ENCODE data around the gene ZBTB8B.

The ZBTB8B gene

DNA sequence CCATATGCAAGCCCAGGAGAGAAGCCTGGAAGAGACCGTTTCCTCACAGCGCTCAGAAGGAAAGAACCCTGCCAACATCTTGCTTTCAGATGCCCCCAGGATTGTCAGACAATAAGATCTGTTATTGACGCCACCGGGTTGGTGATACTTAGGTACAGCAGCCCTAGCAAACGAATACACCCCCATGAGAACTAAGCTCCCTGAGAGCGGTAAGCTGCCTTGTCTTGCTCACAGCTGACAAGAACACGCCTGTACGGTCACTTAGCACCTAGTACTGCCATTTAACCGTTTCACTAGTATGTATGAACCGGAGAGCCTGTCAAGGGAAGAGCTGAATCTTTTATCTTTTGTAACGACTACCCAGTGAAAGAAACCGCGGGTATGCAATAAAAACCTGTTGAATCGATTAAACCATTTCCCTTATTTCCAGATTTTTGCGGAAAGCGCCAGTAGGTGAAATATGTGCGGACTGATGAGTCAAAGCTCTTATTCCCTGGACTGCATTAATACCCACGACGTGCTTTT, 619 bp upstream of the ZBTB8B start:
- TF ChIP-seq CTCF (conservative IDR thresholded peaks at IDR 0.05; ENCODE audit: low read depth, low read length), result no peak
- peak overlapping the region; percentile 62 for H3K4me3 ChIP-seq (ENCODE audit: low read depth, low read length)
- DNase-seq (ENCODE audit: low read depth), result peak; percentile 23

DNA sequence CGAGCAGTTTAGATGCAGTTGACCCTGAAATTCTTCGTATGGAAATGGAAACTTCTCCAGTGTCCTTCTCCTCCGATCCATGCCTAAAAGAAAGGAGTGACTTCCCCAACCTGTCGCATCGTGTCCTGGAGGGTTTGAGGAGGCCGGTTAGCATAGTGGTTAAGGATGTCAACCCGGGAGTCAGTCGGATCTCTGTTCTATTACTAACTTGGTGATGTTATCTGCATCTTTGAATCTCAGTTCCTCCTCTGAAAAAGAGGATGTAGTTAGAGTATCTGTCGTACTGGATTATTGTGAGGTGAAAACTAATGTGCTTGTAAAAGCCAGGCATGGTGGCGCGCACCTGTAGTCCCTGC, 684 bp downstream of the ZBTB8B start:
- TF ChIP-seq CTCF (conservative IDR thresholded peaks at IDR 0.05; ENCODE audit: low read depth, low read length), result no peak
- no peak for DNase-seq (ENCODE audit: low read depth)
- peak overlapping the region; percentile 62 for H3K4me3 ChIP-seq (ENCODE audit: low read depth, low read length)

DNA sequence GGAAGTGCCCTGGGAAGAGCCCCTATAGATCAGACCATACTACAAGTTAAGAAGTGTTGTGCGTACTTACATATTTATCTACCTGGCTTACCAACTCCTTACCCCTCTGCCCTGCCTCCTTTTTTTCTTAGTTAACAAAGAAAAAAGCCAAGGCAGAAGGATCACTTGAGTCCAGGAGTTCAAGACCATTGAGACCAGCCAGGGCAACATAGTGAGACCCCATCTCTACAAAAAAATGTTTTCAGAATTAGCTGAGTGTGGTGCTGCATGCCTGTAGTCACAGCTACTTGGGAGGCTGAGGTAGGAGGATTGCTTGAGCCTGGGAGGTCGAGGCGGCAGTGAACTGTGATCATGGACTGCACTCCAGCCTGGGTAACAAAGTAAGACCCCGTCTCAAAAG, 1.9 kb downstream of the ZBTB8B start:
- DNase-seq (ENCODE audit: low read depth), result no peak
- TF ChIP-seq CTCF (conservative IDR thresholded peaks at IDR 0.05; ENCODE audit: low read depth, low read length), result no peak
- H3K4me3 ChIP-seq (ENCODE audit: low read depth, low read length), result no peak overlapping the region

GRCh38 chr1:32468791-32469190, 3.9 kb downstream of the ZBTB8B start:
- no peak for TF ChIP-seq CTCF (conservative IDR thresholded peaks at IDR 0.05; ENCODE audit: low read depth, low read length)
- no peak overlapping the region for H3K4me3 ChIP-seq (ENCODE audit: low read depth, low read length)
- DNase-seq (ENCODE audit: low read depth), result no peak

- no peak overlapping the region for H3K4me3 ChIP-seq (ENCODE audit: low read depth, low read length)
- no peak for TF ChIP-seq CTCF (conservative IDR thresholded peaks at IDR 0.05; ENCODE audit: low read depth, low read length)
- DNase-seq (ENCODE audit: low read depth), result no peak
Observed at GRCh38 chr1:32470431-32470830, 5.6 kb downstream of the ZBTB8B start.

DNA sequence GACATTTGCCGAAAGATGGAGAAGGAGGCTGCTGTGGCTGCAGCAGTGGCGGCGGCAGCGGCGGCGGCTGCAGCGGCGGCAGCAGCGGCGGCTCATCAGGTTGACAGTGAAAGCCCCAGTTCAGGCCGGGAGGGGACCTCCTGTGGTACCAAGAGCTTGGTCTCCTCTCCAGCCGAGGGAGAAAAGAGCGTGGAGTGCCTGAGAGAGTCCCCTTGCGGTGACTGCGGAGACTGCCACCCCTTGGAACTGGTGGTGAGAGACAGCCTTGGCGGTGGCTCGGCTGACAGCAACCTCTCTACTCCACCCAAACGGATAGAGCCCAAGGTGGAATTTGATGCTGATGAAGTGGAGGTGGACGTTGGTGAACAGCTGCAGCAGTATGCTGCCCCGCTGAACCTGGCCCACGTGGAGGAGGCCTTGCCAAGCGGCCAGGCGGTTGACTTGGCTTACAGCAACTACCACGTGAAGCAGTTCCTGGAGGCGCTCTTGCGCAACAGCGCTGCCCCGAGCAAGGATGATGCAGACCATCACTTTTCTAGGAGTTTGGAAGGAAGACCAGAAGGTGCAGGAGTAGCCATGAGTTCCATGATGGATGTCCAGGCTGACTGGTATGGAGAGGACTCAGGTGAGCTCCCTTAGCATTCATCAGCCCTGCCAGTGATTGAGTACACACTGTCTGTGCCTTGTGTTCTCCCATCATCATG, 6.3 kb downstream of the ZBTB8B start:
- no peak for DNase-seq (ENCODE audit: low read depth)
- peak; percentile 37 for TF ChIP-seq CTCF (conservative IDR thresholded peaks at IDR 0.05; ENCODE audit: low read depth, low read length)
- H3K4me3 ChIP-seq (ENCODE audit: low read depth, low read length), result no peak overlapping the region

Measured in choroid plexus epithelial cell (primary cell).